Activated CD8-positive, alpha-beta memory T cell treated with anti-CD3 and anti-CD28 coated beads for 4 hours (primary cell): ENCODE results near the gene TICRR.

ENCODE experiments used
- DNase-seq, 2 donors: peaks; one replicate each; pipeline ENCODE4 v3.0.0-alpha.2; 2020; ENCODE audit warnings: low read depth in 2 of 2

The TICRR gene

DNA sequence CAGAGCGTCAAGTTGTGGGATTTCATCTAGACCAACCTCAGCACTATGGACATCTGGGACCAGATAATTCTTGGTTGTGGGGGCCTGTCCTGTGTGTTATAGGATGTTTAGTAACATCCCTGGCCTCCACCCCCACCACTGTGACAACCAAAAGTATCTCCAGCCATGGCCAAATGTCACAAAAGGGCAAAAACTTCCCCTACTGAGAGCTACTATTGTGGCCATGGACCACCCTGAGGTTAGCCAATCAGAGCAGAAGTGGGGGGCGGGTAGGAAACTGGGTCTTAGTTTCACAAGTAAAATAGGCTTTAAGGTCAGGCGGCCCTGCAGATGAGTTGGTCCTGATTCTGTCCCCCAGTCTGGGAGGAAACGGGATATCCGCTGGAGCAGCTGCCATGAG, 54.6 kb downstream of the TICRR start:
- DNase-seq: no peak

DNA sequence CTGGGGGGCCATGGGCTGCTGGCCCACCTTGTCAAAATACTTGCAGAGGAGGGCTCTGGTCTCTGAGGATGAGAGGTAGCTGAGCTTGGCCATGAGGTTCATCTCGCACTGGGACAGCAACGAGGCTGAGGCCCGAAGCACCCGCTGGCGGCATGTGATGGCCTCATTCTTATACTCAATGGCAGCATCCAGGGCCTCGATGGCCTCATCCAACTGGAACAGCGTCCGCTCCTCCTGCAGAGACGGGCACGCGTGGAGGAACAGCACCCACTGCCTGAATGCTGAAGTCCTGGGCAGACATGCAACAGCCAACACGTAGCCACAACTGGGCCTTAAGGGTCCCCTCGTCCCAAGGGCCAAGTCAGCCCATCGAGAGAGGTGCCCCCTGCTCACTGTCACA, 55.0 kb downstream of the TICRR start:
- no peak for DNase-seq

DNA sequence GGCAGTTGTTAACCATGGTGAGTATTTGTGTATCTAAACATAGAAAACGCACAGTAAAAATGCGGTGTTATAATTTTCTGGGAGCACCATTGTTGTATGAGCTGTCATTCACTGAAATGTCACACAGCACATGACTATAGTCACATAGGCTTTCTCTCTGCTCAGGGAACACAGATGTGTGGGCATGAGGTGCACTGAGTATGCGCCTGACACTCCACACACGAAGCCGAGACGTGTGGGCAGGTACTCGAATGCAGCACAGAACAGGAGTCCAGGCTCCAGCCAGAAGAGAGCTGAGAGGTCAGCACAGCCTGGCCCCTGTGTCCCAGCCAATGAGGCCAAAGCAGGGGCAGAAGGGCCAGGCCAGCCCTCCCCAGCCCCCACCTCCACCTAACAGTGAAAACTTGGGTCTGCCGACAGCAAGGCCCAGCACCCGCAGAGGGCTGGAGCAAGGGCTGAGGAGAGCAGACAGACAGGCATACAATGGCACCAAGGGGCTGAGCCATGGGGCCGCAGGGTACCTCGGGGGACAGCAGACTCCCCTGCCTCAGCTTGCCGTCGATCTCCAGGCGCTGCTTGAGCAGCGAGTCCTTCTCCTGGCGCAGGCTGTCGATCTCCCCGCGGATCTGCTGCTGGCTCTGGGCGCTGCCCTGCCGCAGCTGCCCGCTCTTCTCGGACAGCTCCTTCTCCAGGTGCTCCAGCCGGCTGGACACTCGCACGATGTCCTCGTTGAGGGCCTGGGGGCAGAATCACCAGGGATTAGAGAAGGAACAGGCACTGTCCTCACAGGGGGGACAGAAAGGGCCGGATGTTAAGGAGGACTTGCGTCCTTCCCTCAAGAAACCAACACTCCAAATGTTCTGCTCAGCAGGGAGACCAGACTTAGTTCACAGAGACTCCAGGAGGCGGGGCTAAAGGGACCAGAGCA, 56.0 kb downstream of the TICRR start:
- DNase-seq: no peak

DNA sequence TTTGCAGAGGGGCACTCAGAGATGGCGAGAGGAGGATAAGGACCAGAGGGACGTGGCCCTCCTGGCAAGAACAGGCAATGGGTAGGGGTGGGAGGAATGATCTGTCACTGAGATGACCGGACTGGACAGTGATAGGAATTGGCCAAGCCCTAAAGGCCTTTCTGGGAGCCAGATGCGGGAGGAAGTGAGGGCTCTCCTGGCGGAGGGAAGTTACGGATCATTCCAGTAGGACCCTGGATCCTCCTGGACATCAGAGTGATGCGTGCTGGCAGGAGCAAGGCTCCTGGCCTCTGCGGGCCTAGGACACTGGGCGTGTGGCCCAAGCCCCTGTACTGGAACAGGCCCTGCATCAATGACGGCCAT, 56.6 kb downstream of the TICRR start:
- DNase-seq: no peak

DNA sequence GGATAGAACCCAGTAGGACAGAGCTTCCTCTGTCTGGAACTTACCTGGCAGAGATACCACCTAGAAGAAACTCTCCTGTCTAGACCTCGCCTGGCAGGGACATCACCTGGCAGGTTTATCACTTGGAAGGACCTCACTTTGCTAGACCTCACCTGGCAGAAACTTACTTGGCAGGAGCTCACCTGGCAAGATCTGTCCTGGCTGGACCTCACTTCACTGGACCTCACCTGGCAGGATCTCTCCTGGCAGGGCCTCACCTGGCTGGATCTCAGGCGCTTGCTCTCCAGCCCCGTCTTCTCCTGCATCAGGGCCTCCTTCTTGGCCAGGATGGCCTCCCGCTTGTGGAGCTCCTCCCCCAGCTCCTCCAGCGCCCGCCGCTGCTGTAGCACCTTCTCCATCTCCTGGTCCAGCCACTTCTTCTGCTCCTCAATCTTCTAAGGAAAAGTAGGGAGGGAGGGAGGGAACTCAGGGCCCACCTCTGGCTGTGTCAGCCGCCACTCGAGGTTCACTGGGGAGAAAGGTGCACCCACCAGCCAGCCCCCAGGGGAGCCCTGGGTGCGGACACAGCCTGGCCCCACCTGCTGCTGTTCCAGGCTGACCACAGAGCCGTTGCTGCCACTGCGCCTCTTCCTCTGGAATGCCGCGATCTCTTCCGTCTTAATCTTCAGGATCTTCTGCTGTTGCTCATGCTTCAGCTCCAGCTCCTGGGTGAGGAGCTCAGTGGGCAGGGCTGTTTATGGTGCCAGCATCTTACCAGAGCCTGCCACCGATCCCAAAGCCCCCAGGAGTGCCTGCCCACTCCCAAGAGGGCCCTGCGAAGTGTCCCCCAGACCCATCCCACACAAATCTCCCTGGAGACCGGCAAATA, 57.5 kb downstream of the TICRR start:
- DNase-seq: no peak

DNA sequence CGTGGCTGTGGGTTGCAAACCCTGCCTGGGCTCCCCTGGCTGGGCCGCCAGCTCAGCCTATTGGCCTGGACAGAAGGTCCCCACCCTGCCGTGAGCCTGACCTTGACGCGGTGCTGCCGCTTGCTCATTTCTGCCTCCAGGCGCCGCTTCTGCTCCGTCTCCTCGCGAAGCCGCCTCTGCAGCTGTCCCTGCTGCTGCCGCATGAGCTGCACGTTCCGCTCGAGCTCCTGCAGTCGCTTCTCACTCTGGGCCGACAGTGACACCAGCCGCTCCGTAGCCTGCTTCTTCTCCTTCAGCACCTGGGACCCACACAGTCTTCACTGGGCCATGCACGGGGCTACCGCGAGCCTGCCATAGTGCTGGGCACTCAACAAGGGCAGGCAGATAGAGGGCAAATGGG, 58.3 kb downstream of the TICRR start:
- no peak for DNase-seq

DNA sequence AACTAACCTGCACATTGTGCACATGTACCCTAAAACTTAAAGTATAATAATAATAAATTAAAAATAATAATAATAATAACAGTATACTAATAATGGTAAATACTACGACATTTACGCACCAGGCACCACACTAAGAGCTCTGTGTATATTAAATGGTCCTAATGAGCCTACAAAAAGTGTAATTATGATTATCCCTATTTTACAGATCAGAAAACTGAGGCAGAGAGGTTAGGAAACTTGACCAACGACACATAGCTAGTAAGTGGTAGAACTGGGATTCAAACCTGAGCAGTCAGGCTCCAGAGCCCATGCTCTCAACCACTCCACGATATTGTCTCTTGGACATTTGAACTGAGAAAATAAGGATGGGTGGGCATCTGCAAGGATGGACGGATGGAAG, 65.0 kb downstream of the TICRR start:
- DNase-seq: no peak

DNA sequence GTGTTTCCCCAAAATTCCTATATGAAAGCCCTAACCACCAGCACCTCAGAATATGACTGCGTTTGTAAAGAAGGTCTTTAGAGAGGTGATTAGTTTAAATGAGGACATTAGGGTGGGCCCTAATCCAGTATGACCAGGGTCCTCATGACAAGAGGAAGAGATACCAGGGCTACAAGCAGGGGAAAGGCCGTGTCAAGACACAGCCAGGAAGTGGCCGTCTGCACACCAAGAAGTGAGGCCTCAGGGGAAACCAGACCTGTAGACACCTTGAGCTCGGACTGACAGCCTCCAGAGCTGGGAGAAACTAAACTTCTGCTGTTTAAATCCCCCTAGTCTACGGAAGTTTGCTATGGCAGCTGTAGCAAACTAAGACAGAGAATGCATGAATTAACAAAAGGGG, 65.8 kb downstream of the TICRR start:
- no peak for DNase-seq

DNA sequence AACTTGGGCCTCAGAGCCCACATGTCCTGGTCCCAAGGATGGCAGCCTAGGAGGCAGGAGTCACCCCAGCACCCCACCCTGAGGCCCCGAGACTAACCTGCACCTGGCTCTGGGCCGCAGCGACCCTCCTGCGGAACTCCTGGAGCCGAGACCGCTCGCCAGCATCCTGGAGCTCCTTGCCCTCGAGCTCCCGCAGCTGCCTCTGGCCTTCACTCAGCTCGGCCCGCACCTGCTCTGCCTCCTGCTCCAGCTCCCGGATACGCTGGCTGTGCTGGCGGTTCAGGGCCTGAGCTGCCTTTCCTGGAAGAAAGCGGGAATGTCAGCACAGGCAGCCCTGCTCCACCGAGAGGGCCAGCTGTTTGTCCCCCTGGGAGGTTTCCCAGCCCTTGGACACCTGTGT, 66.8 kb downstream of the TICRR start:
- no peak for DNase-seq

DNA sequence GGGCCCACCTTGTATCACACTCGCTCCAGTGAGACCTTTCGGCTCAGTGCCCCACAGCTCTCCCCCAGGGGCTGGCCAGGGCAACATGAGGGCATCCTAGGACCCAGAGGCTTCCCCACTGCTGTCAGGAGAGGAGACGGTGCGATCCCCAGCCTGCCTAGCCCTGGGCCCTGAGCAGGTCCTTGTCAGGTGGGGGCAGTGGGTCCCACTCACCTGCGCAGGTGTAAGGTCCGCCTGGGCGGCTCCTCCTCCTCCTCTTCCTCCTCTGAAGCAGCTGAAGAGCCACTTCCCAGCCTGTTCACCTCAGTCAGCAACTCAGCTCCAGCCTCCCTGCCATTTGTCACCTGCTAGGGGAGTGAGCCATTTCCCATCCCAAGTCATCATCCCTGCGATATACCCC, 70.4 kb downstream of the TICRR start:
- no peak for DNase-seq

DNA sequence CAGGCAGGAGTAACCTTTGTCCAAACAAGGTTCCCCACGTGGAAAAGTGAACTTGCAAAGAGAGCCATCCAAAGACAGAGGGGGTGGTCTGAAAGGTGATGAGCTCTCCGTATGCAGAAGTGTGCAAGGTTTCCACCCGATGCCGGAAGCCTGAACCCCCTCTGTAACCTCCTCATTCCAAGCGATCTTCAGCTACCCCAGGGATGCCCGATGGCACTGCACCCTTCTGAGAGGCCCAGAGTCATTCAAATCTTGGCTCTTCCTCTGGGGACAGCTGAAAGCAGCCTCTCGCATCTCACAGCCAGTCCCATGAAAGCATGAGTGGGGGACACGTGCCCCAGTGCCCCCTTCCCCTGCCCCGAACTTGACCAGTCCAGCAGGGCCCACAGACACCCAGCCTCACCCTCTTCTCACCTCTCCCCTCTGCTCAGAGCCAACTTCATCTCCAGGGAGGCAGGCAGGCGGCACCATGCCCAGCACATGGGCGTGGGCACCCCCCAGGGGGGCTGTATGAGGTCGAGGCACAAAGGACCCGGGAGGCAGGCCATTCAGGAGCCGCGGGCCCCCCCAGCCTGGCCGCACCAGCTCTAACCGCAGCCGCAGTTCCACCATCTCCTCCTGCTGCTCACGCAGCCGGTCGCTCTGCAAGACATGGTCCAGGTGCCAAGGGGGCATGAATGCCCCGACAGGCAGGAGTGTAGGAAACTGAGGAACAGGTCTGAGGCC, 71.3 kb downstream of the TICRR start:
- no peak for DNase-seq

DNA sequence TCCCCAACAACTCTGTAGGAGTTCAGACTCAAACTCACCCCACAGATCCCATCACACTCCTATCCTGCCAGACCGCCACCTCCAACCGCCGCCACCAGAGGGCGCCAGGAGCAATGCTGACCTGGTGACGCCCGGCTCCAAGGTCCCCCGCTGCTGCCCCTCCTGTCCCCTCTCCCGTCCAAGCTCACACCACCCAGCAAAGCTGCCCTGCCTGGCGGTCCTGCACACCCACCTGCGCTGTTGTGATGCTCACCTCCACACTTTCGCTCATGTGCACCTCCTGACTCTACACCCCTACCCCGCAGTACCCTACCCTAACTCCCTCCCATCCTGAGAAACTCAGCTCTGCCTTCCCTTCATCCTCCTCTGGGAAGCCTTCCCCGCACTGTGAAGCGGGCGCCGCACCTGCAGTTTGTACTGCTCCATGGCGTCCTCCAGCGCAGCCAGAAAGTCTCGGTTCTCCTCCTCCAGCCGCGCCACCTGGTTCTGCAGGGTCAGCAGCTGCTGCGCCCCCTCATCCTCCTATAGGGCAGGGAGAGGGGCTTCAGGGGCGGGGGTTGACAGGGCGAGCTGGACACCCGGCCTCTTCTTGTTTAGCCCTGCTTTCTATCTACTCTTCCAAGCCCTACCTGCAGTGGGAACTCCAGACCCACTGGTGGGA, 72.1 kb downstream of the TICRR start:
- peak; percentile 10 to 11 for DNase-seq

DNA sequence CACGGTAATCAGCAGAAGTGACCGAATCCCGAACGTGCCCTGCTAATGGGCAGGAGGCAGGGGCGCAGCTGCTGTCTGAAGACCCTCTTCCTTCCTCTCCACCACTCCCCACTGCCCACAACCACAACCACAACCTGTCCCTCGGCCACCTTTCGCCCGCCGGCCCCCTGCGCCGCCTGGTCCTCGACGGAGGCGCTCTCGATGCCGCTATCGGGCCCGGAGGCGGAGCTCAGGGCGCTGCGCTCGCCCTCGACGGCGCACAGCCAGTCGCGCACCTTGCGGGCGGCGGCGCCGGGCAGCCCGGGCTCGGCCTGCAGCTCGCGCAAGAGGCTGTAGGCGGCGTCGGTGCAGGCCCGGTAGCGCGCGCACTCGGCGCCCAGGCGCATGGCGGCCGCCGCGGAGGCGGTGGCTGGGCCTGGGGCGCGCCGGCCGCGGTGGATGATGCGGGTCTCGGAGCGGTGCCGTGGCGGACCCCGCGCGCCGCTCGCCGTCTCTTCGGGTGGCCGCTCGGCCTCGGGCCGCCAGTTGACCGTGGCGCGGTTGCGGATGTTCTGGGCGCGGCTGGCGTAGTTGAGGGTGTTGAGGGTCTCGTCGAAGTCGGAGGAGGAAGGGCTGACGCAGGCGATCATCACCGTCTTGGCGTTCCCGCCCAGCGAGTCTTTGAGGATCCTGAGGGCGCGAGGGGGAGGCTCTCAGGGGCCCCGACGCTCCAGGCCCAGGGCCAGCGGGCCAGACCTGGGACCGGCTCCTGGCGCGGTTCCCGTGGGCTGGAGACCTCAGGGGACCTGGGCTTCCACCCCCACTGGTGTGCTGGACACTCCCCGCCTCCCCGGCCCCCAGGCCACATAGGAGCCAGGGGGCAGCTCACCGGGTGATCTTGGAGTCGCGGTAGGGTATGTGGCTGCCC, 73.1 kb downstream of the TICRR start:
- DNase-seq: no peak

DNA sequence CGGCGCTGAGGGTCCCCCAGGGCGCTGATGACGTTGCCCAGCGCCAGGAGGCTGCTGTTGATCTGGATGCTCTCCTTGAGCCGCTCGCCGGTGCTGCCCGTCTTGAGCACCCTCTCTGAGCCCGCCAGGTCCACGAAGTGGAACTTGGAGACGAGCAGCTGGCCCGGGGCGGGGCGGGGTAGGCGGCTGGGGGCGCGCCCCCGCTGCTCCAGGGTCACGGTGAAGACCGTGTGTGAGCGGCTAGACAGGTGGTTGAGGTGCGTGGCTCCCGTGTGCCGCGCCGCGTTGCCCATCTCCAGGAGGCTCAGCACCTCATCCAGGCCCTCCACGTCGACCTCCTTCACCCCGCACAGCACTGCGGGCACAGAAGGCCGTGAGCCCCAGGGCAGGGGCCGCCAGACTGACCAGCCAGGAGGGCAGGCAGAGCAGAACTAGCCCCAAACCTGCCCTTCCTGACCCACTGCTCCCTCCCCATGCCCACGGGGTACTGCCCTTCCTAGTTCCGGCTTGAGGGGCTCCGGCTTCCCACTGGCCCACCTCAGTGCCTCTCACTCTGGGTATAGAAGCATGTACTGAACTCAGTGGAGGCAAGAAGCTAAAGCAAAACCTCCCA, 73.8 kb downstream of the TICRR start:
- DNase-seq: no peak

DNA sequence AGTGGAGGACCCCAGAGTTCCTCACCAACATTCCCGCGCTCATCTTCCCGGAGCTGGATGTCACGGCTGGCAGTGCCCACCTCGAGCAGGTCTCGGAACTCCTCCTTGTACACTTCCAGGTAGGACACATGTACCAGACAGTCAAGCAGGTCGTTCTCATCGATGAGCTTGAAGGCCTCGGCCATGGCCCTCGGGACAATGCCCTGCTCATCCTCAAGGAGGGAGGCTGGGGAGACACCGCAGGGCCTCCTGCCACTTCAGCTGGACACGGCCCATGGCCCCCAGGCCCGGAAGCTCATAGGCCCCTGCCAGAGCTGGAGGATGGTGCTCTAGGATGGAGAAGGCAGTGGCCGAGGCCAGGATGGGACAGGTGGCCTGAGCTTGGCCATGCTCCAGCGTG, 74.4 kb downstream of the TICRR start:
- no peak for DNase-seq

DNA sequence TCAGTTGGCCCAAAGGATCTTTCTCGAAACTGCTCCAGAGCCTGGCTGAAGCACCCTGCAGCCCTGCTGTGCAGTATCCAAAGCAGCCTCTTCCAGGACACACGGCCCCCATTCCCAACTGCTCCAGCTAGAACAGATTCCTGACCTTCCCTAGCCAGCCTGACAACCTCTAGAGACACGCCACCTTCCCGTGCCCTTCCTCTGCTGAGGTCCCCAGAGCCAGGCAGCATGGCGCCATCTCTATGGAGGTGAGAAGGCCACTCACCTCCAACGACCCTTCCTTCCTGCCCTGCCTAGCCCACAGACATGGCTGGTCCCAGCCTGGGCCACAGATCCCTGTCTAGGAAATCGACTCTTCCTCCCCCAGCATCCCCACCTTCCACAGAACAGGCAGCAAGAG, 76.9 kb downstream of the TICRR start:
- DNase-seq: no peak

DNA sequence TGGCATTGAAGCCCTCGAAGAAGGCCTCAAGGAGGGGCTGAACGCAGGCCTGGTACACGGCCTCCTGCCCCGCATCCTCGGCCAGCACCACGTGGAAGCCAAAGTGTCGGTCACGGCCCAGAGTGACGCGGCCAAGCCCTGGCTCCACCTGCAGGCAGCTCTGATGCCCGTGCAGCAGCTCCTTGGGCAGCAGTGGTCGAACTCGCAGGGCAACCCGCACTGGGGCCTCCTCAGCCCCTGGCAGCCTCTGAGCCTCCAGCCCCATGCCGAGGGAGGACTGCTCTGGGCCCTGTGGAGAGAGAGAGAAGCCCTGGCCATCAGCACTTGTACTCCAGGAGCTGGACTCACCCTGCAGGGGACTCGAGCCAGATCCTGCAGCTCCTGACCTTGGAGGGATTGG, 77.4 kb downstream of the TICRR start:
- no peak for DNase-seq

DNA sequence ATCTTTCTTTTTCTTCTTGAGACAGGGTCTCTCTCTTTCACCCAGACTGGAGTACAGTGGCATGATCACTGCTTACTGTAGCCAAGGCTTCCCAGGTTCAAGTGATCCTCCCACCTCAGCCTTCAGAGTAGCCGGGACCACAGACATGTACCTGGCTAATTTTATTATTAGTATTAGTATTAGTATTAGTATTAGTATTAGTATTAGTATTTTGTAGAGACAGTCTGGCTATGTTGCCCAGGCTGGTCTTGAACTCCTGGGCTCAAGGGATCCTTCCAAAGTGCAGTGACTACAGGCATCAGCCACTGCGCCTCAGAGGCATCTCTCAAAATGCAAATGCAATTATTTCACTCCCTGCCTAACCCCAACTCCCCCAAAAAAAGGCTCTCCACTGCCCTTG, 78.3 kb downstream of the TICRR start:
- no peak for DNase-seq

DNA sequence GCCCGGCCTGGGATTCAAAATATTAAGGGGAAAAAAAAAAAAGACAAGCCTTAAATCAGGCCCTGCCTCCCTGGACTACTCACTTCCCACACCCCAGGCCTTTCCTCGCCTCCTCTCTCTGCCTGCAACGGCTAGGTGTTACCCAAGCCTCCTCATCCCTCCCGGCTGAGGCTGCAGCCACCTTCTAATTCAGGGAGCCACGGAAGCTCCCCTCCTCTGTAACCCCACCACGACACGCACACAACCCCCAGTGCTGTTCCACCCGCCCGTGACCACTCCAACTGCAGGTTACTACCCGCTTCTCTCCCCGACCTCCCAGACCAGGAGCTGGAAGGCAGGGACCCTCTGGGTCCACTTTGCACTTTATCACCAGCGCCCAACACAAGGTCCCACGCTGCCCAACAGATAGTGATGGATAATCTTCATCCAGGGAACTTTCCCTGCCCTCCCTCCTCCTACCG, 79.1 kb downstream of the TICRR start:
- no peak for DNase-seq
